Body of pancreas (tissue), 4 donors: ENCODE measurements around the gene WDR41. TPM values are rescaled to one million over a fixed set of nuclear protein-coding genes. Genes with fewer than 3 reads are reported as not detected.

Experiments
- ATAC-seq: fragments of 150-250 bp; one replicate; pipeline ENCODE4 v1.9.1; 2016
- DNase-seq, 4 donors: peaks; one replicate each; pipeline ENCODE4 v3.0.0-alpha.2; 2019
- H3K27ac ChIP-seq, 4 donors: fragments of 200-600 bp; sonication (generic); 1 replicate in 3 of 4; 2 replicates in 1 of 4; pipeline versions ENCODE4 v1.5.1 to v1.6.1; 2016 to 2019; ENCODE audit warnings: mild to moderate bottlenecking in 1 of 4, mixed read lengths in 1 of 4, moderate library complexity in 1 of 4
- H3K27me3 ChIP-seq, 2 donors: fragments of 200-600 bp; sonication (generic); one replicate each; pipeline ENCODE4 v1.6.0; 2016; ENCODE audit warnings: mild to moderate bottlenecking in 1 of 2
- H3K36me3 ChIP-seq, 2 donors: fragments of 200-600 bp; sonication (generic); replicated peaks in 1 of 2; 2 replicates each; pipeline ENCODE4 v1.5.1; 2016; ENCODE audit warnings: low read depth in 2 of 2; ENCODE audit not compliant: insufficient read depth in 1 of 2
- H3K4me1 ChIP-seq: fragments of 200-600 bp; sonication (generic); one replicate; pipeline ENCODE4 v1.6.0; 2016
- H3K4me3 ChIP-seq, 2 donors: fragments of 200-600 bp; sonication (generic); 1 replicate in 1 of 2; 2 replicates in 1 of 2; pipeline ENCODE4 v1.5.1; 2016 to 2019
- H3K9me3 ChIP-seq, 3 donors: fragments of 200-600 bp; sonication (generic); 1 replicate in 2 of 3; 2 replicates in 1 of 3; pipeline ENCODE4 v1.5.1; 2016
- POLR2A ChIP-seq, 3 donors: fragments of 450-650 bp; IDR thresholded peaks; one replicate each; pipeline ENCODE4 v1.6.1; 2016; ENCODE audit warnings: antibody characterized with exemption in 3 of 3, mild to moderate bottlenecking in 2 of 3
- WGBS, 2 donors: methylation state at CpG; one replicate each; pipeline ENCODE4 v1.1.5; 2017; 5-methylcytosine and 5-hydroxymethylcytosine counted together
- intact Hi-C: fragments of 100-400 bp; cut with DNase I; formaldehyde crosslinking; loops from one replicate; pipeline ENCODE4 v1.15.1; 2023
- total RNA-seq, 2 donors: library from RNA; depleted of rRNA; stranded (reverse); fragments of >200 nt; gene quantifications; one replicate each; pipeline ENCODE4 v1.1.0, GENCODE V29; 2016
- TF ChIP-seq, protein P1 (sequence below), 7 experiments: fragments of 450-650 bp in 4 of 7; fragments of 200-600 bp in 3 of 7; sonication (generic) in 3 of 7; IDR thresholded peaks; one replicate each; pipeline ENCODE4 v1.5.1; 2016 to 2019; ENCODE audit warnings: antibody characterized with exemption in 7 of 7

WDR41 gene
- total RNA-seq, 2 donors from 2014 or later = 17.8 to 35.5 TPM

DNA sequence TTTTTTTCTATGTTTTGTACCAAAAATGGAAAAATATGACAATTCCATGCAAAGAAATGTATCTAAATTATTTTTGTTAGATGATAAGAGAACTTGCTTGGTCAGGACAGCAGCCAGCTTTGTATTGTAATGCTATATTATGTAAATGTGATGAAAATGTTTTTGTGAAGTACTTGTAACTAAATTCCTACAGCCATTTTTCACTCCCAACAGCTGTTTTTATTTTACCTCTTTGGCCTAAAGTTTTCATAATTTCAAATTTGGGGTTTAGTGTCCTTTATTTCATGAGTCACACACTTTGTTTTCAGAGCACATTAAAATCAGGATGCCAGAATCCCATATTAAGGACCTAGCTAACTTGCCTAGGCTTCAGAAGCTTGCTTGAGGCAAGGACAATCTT is 64.1 kb downstream of the WDR41 start:
- Histone ChIP-seq H3K4me3 (no peak overlapping the region), H3K9me3 (no peaks in the 10 kb centered on the region), H3K27me3 (no peaks in the 10 kb centered on the region), H3K36me3 (peaks cover 0 to 11% of the 10 kb centered on the region in 2 donors), H3K27ac (no peak overlapping the region), H3K4me1 (no peaks in the 10 kb centered on the region)
- no peak for ATAC-seq
- no peak for DNase-seq
- TF ChIP-seq, protein P1, sequence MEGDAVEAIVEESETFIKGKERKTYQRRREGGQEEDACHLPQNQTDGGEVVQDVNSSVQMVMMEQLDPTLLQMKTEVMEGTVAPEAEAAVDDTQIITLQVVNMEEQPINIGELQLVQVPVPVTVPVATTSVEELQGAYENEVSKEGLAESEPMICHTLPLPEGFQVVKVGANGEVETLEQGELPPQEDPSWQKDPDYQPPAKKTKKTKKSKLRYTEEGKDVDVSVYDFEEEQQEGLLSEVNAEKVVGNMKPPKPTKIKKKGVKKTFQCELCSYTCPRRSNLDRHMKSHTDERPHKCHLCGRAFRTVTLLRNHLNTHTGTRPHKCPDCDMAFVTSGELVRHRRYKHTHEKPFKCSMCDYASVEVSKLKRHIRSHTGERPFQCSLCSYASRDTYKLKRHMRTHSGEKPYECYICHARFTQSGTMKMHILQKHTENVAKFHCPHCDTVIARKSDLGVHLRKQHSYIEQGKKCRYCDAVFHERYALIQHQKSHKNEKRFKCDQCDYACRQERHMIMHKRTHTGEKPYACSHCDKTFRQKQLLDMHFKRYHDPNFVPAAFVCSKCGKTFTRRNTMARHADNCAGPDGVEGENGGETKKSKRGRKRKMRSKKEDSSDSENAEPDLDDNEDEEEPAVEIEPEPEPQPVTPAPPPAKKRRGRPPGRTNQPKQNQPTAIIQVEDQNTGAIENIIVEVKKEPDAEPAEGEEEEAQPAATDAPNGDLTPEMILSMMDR (IDR thresholded peaks at IDR 0.05) = no peak
- TF ChIP-seq POLR2A (IDR thresholded peaks at IDR 0.05) = no peak
- intact Hi-C loops = no loop called here

DNA sequence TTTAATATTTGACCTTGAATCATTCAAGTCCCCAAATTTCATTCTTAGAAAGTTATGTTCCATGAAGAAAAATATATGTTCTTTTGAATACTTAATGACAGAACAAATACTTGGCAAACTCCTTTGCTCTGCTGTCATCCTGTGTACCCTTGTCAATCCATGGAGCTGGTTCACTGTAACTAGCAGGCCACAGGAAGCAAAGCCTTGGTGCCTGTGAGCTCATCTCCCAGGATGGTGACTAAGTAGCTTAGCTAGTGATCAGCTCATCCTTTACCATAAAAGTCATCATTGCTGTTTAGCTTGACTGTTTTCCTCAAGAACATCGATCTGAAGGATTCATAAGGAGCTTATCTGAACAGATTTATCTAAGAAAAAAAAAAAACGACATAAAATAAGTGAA is 65.4 kb downstream of the WDR41 start:
- ATAC-seq (no peak), DNase-seq (no peak)
- Histone ChIP-seq H3K9me3 (no peaks in the 10 kb centered on the region), H3K27ac (no peak overlapping the region), H3K36me3 (peaks cover 0 to 4% of the 10 kb centered on the region in 2 donors), H3K27me3 (no peaks in the 10 kb centered on the region), H3K4me1 (no peaks in the 10 kb centered on the region), H3K4me3 (no peak overlapping the region)
- TF ChIP-seq, protein P1 (IDR thresholded peaks at IDR 0.05) = no peak
- no peak for TF ChIP-seq POLR2A (IDR thresholded peaks at IDR 0.05)
- intact Hi-C loops = no loop called here
- 46 to 52% methylated on average over 2 of the region's 2 CpGs for WGBS, 2 donors

DNA sequence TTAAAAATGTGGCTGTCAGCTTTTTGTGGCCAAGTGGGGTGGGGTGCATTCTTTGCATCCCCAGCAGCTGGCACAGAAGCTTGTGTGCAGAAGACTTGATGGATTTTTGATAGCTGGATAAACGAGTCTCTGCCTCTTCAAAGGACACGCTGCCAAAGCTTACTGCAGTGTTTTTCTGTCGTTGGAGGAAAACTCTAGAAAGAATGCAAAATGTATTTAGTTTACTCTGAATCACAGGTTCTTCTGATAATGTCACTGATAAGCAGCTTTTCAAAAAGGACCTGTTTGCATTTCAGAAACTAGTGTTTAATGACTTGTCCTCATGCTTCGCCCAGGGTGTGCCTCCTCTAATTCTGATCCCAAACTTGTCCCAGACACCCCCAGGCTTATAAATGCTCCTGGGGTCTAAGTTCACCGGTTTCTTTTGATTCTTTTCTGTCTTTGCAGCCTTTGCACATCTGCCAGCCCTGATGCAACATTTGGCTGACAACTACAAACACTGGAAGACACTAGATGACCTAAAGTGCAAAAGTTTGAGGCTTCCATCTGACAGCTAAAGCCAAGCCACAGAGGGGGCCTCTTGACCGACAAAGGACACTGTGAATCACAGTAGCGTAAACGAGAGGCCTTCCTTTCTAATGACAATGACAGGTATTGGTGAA is 66.0 kb downstream of the WDR41 start:
- 51% methylated on average over 8 of the region's 8 CpGs for WGBS, 2 donors
- no peaks in the 10 kb centered on the region for H3K9me3 ChIP-seq
- ATAC-seq (no peak), DNase-seq (no peak)
- no peaks in the 10 kb centered on the region for H3K4me1 ChIP-seq
- intact Hi-C loops = no loop called here
- no peaks in the 10 kb centered on the region for H3K27me3 ChIP-seq
- no peak overlapping the region for H3K4me3 ChIP-seq
- no peaks in the 10 kb centered on the region for H3K36me3 ChIP-seq
- TF ChIP-seq, protein P1 (IDR thresholded peaks at IDR 0.05) = no peak
- TF ChIP-seq POLR2A (IDR thresholded peaks at IDR 0.05) = no peak
- H3K27ac ChIP-seq = no peak overlapping the region

DNA sequence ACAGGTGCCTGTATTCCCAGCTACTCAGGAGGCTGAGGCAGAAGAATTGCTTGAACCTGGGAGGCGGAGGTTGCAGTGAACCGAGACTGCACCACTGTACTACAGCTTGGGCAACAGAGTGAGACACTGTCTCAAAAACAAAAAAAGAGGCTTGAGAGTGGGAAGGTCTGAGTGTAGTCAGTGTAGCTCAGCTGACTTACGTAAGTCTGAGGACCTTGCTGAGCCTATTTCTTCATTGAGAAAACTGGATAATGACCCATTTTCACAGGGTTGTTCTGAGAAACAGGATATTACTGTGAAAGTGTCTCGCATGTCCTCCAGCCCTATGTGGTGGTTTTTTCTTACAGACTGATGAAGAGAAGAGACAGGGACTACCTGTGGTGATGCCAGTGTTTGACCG is 66.7 kb downstream of the WDR41 start:
- Histone ChIP-seq H3K27ac (no peak overlapping the region), H3K36me3 (no peaks in the 10 kb centered on the region), H3K4me1 (no peaks in the 10 kb centered on the region), H3K4me3 (no peak overlapping the region), H3K9me3 (no peaks in the 10 kb centered on the region), H3K27me3 (no peaks in the 10 kb centered on the region)
- intact Hi-C loops = no loop called here
- ATAC-seq = no peak
- TF ChIP-seq, protein P1 (IDR thresholded peaks at IDR 0.05) = no peak
- TF ChIP-seq POLR2A (IDR thresholded peaks at IDR 0.05) = no peak
- 95 to 96% methylated on average over 5 of the region's 5 CpGs for WGBS, 2 donors
- DNase-seq = no peak

DNA sequence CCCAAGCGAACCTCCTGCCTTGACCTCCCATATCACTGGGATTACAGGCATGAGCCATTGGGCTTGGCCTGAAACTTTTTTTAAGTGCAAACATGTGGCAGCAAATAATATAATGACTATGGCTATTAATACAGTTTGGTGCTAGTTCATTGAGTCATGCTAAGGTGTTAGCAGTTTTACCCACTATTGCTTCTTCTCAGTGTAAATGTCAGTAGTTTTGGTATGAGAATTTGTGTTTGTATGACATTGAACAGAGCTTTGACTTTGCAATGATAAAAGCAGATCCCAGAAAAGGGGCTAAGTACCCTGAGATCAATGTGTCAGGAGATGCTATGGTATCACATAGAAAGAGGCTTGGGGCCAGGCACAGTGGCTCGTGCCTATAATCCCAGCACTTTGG is 67.2 kb downstream of the WDR41 start:
- no peaks in the 10 kb centered on the region for H3K4me1 ChIP-seq
- TF ChIP-seq POLR2A (IDR thresholded peaks at IDR 0.05) = no peak
- TF ChIP-seq, protein P1 (IDR thresholded peaks at IDR 0.05) = no peak
- DNase-seq (no peak), ATAC-seq (no peak)
- H3K9me3 ChIP-seq = no peaks in the 10 kb centered on the region
- H3K27ac ChIP-seq = no peak overlapping the region
- intact Hi-C loops = no loop called here
- no peak overlapping the region for H3K4me3 ChIP-seq
- no peaks in the 10 kb centered on the region for H3K36me3 ChIP-seq
- no peaks in the 10 kb centered on the region for H3K27me3 ChIP-seq
- 90 to 100% methylated on average over 2 of the region's 2 CpGs for WGBS, 2 donors
